A549 (cell line): ENCODE data around the gene COL1A1.

Source experiments
- EP300 ChIP-seq, 2 experiments: fragments of >200 bp; sonication (Bioruptor Twin); formaldehyde crosslinking; IDR thresholded peaks; 2 replicates in 1 of 2; 3 replicates in 1 of 2; pipeline ENCODE4 v1.6.1; 2016 to 2017
- FOSL2 ChIP-seq, 2 experiments: fragments of 450-650 bp in 1 of 2; fragments of >200 bp in 1 of 2; sonication (Bioruptor Twin) in 1 of 2; formaldehyde crosslinking; IDR thresholded peaks; 2 replicates each; pipeline versions ENCODE4 v1.5.0 to v1.6.1; 2016 to 2020; ENCODE audit warnings: mild to moderate bottlenecking in 1 of 2, moderate library complexity in 1 of 2
- JUN ChIP-seq, 2 experiments: fragments of >200 bp; sonication (Bioruptor Twin); formaldehyde crosslinking; IDR thresholded peaks; 2 replicates in 1 of 2; 3 replicates in 1 of 2; pipeline ENCODE4 v1.6.1; 2016 to 2017
- KDM1A ChIP-seq: fragments of 200-600 bp; sonication (generic); IDR thresholded peaks from 2 replicates; pipeline ENCODE4 v1.6.1; 2016; ENCODE audit warnings: low read depth, mild to moderate bottlenecking
- PHF8 ChIP-seq: fragments of 200-600 bp; sonication (generic); IDR thresholded peaks from 2 replicates; pipeline ENCODE4 v1.6.1; 2016; ENCODE audit warnings: low read depth, mild to moderate bottlenecking, antibody characterized with exemption, moderate library complexity, borderline replicate concordance
- TF ChIP-seq, protein P1 (sequence below): fragments of 250-450 bp; sonication (Bioruptor Pico); IDR thresholded peaks from 2 replicates; pipeline ENCODE4 v1.5.0; 2021; ENCODE audit warnings: mild to moderate bottlenecking, moderate library complexity, borderline replicate concordance
- TF ChIP-seq, protein P2 (sequence below): fragments of >200 bp; sonication (Bioruptor Twin); formaldehyde crosslinking; IDR thresholded peaks from 3 replicates; pipeline ENCODE4 v1.5.1; 2016

DNA sequence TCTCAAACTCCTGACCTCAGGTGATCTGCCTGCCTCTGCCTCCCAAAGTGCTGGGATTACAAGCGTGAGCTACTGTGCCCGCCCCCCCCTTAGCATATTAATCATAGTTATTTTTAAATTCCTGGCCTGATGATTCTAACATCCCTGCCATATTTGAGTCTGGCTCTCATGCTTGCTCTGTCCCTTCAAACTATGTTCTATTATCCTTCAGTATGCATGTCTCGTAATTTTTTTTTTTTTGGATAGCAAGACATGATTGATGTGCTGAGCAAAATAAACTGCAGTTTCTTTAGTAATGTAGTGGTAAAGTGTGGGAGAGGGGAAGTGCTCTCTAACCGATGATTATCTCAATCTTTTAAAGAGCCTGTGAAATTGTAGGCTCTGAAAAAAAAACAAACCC is 38.5 kb upstream of the COL1A1 start:
- TF ChIP-seq FOSL2 (IDR thresholded peaks at IDR 0.05): no peak
- TF ChIP-seq FOSL2 (CRISPR knock-in tag; IDR thresholded peaks at IDR 0.05): no peak
- TF ChIP-seq EP300 (IDR thresholded peaks at IDR 0.05): no peak
- TF ChIP-seq, protein P1, sequence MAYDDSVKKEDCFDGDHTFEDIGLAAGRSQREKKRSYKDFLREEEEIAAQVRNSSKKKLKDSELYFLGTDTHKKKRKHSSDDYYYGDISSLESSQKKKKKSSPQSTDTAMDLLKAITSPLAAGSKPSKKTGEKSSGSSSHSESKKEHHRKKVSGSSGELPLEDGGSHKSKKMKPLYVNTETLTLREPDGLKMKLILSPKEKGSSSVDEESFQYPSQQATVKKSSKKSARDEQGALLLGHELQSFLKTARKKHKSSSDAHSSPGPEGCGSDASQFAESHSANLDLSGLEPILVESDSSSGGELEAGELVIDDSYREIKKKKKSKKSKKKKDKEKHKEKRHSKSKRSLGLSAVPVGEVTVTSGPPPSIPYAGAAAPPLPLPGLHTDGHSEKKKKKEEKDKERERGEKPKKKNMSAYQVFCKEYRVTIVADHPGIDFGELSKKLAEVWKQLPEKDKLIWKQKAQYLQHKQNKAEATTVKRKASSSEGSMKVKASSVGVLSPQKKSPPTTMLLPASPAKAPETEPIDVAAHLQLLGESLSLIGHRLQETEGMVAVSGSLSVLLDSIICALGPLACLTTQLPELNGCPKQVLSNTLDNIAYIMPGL: no peak
- TF ChIP-seq PHF8: no peak
- TF ChIP-seq, protein P2, sequence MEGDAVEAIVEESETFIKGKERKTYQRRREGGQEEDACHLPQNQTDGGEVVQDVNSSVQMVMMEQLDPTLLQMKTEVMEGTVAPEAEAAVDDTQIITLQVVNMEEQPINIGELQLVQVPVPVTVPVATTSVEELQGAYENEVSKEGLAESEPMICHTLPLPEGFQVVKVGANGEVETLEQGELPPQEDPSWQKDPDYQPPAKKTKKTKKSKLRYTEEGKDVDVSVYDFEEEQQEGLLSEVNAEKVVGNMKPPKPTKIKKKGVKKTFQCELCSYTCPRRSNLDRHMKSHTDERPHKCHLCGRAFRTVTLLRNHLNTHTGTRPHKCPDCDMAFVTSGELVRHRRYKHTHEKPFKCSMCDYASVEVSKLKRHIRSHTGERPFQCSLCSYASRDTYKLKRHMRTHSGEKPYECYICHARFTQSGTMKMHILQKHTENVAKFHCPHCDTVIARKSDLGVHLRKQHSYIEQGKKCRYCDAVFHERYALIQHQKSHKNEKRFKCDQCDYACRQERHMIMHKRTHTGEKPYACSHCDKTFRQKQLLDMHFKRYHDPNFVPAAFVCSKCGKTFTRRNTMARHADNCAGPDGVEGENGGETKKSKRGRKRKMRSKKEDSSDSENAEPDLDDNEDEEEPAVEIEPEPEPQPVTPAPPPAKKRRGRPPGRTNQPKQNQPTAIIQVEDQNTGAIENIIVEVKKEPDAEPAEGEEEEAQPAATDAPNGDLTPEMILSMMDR: no peak
- no peak for TF ChIP-seq KDM1A
- TF ChIP-seq JUN (IDR thresholded peaks at IDR 0.05): no peak
